ENCODE results near the gene TEKT3. TPM values are rescaled to one million over a fixed set of nuclear protein-coding genes. Genes with fewer than 3 reads are reported as not detected.

Gene TEKT3
- total and polyA plus RNA-seq, 4 donors: 0.08 to 0.33 TPM; not detected in 2

- Histone ChIP-seq H3K9ac (ENCODE audit: low read depth in 1 of 2, low read length in 2 of 2) (no peak overlapping the region), H3K4me3 (ENCODE audit: low read depth in 1 of 3, low read length in 3 of 3) (peak overlapping the region in 2 of 3 donors; percentile 30 to 49), H3K9me3 (ENCODE audit: control insufficient read depth in 4 of 4, low read length in 3 of 4) (no peaks in the 10 kb centered on the region), H3K36me3 (ENCODE audit: control insufficient read depth in 4 of 4, insufficient read depth in 3 of 4, low read depth in 1 of 4, low read length in 3 of 4) (no peaks in the 10 kb centered on the region), H3K27ac (ENCODE audit: low read depth in 1 of 2, low read length in 2 of 2) (peak overlapping the region; percentile 64 to 76), H3K4me1 (ENCODE audit: control insufficient read depth in 4 of 4, insufficient read depth in 4 of 4, low read length in 3 of 4) (peaks cover 0 to 28% (median 12%) of the 10 kb centered on the region in 4 donors), H3K27me3 (ENCODE audit: control insufficient read depth in 4 of 4, insufficient read depth in 4 of 4, low read length in 3 of 4) (peaks cover 0 to 6% (median 4%) of the 10 kb centered on the region in 4 donors)
- WGBS: 3% methylated on average over 60 of the region's 60 CpGs
- peak in 1 of 2 donors; percentile 12 for TF ChIP-seq RXRA (IDR thresholded peaks at IDR 0.05)
- no peak for TF ChIP-seq SP1 (IDR thresholded peaks at IDR 0.05)
- DNase-seq (ENCODE audit: low spot score): peak; percentile 40
Measured at GRCh38 chr17:15262291-15263205, 78.8 kb downstream of the TEKT3 start.

- H3K4me3 ChIP-seq (ENCODE audit: low read depth in 1 of 3, low read length in 3 of 3): peak overlapping the region in 2 of 3 donors; percentile 49 to 57
- no peaks in the 10 kb centered on the region for H3K36me3 ChIP-seq (ENCODE audit: control insufficient read depth in 4 of 4, insufficient read depth in 3 of 4, low read depth in 1 of 4, low read length in 3 of 4)
- H3K9me3 ChIP-seq (ENCODE audit: control insufficient read depth in 4 of 4, low read length in 3 of 4): no peaks in the 10 kb centered on the region
- no peak for DNase-seq (ENCODE audit: low spot score)
- H3K27ac ChIP-seq (ENCODE audit: low read depth in 1 of 2, low read length in 2 of 2): peak overlapping the region; percentile 64 to 76
- 8% methylated on average over 9 of the region's 9 CpGs for WGBS
- H3K4me1 ChIP-seq (ENCODE audit: control insufficient read depth in 4 of 4, insufficient read depth in 4 of 4, low read length in 3 of 4): peaks cover 0 to 35% (median 17%) of the 10 kb centered on the region in 4 donors
- H3K27me3 ChIP-seq (ENCODE audit: control insufficient read depth in 4 of 4, insufficient read depth in 4 of 4, low read length in 3 of 4): peaks cover 0 to 6% (median 4%) of the 10 kb centered on the region in 4 donors
- no peak overlapping the region for H3K9ac ChIP-seq (ENCODE audit: low read depth in 1 of 2, low read length in 2 of 2)
- TF ChIP-seq, protein P1, sequence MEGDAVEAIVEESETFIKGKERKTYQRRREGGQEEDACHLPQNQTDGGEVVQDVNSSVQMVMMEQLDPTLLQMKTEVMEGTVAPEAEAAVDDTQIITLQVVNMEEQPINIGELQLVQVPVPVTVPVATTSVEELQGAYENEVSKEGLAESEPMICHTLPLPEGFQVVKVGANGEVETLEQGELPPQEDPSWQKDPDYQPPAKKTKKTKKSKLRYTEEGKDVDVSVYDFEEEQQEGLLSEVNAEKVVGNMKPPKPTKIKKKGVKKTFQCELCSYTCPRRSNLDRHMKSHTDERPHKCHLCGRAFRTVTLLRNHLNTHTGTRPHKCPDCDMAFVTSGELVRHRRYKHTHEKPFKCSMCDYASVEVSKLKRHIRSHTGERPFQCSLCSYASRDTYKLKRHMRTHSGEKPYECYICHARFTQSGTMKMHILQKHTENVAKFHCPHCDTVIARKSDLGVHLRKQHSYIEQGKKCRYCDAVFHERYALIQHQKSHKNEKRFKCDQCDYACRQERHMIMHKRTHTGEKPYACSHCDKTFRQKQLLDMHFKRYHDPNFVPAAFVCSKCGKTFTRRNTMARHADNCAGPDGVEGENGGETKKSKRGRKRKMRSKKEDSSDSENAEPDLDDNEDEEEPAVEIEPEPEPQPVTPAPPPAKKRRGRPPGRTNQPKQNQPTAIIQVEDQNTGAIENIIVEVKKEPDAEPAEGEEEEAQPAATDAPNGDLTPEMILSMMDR (IDR thresholded peaks at IDR 0.05; ENCODE audit: low read depth, low read length, missing input control): no peak
- TF ChIP-seq REST (IDR thresholded peaks at IDR 0.05) (no peak), MAX (IDR thresholded peaks at IDR 0.05) (no peak), FOXA2 (IDR thresholded peaks at IDR 0.05) (no peak)
- TF ChIP-seq, protein P2, sequence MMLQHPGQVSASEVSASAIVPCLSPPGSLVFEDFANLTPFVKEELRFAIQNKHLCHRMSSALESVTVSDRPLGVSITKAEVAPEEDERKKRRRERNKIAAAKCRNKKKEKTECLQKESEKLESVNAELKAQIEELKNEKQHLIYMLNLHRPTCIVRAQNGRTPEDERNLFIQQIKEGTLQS (IDR thresholded peaks at IDR 0.05): no peak
Measured at GRCh38 chr17:15261802-15262290, 79.6 kb downstream of the TEKT3 start.

- Histone ChIP-seq H3K9me3 (ENCODE audit: control insufficient read depth in 4 of 4, low read length in 3 of 4) (no peaks in the 10 kb centered on the region), H3K9ac (ENCODE audit: low read depth in 1 of 2, low read length in 2 of 2) (no peak overlapping the region), H3K4me1 (ENCODE audit: control insufficient read depth in 4 of 4, insufficient read depth in 4 of 4, low read length in 3 of 4) (peaks cover 0 to 38% (median 19%) of the 10 kb centered on the region in 4 donors), H3K27me3 (ENCODE audit: control insufficient read depth in 4 of 4, insufficient read depth in 4 of 4, low read length in 3 of 4) (peaks cover 0 to 6% (median 4%) of the 10 kb centered on the region in 4 donors), H3K27ac (ENCODE audit: low read depth in 1 of 2, low read length in 2 of 2) (peak overlapping the region; percentile 64 to 76), H3K4me3 (ENCODE audit: low read depth in 1 of 3, low read length in 3 of 3) (peak overlapping the region in 2 of 3 donors; percentile 49 to 57), H3K36me3 (ENCODE audit: control insufficient read depth in 4 of 4, insufficient read depth in 3 of 4, low read depth in 1 of 4, low read length in 3 of 4) (no peaks in the 10 kb centered on the region)
- no peak for TF ChIP-seq TAF1 (conservative IDR thresholded peaks at IDR 0.05)
- TF ChIP-seq SP1 (IDR thresholded peaks at IDR 0.05): no peak
- no peak for TF ChIP-seq FOXA1 (IDR thresholded peaks at IDR 0.05)
- no peak for TF ChIP-seq HNF4G (IDR thresholded peaks at IDR 0.05)
- TF ChIP-seq EGR1 (IDR thresholded peaks at IDR 0.05; ENCODE audit: low read depth in 2 of 2): no peak
- peak; percentile 39 for DNase-seq (ENCODE audit: low spot score)
- 9% methylated on average over 32 of the region's 32 CpGs for WGBS
Measured at GRCh38 chr17:15261258-15261801, 80.1 kb downstream of the TEKT3 start.
